Vein endothelial cell (primary cell): ENCODE measurements around the gene ZFP36. TPM values are rescaled to one million over a fixed set of nuclear protein-coding genes. Genes with fewer than 3 reads are reported as not detected.

Experiments used
- small RNA-seq: library from RNA; depleted of rRNA; stranded (forward); fragments of <200 nt; gene quantifications from one replicate; pipeline ENCODE3, GENCODE V24; 2012
- total RNA-seq: library from RNA; depleted of rRNA; stranded (reverse); fragments of >200 nt; gene quantifications from 2 replicates; pipeline ENCODE4 v1.2.3, GENCODE V29; 2012

The ZFP36 gene, protein sequence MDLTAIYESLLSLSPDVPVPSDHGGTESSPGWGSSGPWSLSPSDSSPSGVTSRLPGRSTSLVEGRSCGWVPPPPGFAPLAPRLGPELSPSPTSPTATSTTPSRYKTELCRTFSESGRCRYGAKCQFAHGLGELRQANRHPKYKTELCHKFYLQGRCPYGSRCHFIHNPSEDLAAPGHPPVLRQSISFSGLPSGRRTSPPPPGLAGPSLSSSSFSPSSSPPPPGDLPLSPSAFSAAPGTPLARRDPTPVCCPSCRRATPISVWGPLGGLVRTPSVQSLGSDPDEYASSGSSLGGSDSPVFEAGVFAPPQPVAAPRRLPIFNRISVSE
- 2.9 and 3.2 TPM in 2 replicates for total RNA-seq

DNA sequence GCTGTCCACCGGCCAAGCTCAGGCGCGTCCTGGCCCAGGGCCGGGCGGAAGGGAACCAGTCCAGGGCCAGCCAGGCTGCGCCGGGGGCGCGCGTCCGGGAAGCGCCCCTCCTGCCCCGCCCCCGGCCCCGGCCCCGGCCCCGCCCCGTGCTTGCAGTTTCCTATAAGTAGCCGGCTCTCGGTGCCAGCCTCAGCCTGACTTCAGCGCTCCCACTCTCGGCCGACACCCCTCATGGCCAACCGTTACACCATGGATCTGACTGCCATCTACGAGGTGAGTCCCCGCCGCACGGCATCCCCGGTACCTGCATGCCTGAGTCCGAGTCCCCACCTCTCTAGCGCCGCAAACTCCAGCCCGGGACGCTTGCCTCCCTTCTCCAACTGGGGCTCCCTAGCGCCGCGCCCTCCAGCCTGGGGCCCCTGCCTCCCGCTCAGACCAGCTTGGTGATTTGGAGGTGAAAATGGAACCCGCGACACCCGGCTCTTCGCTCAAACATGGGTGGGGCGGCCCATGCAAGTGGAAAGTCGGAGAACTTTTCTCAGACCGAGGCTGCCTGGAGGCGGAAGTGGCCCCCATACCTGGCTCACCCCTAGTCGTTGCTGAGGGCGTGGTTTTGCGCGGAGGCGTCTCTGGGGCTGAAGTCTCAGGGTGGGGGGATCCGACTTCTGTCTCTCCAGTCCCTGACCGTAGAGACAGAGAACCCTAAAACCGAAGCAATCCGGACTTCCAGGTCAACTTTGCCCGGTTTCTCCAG is at the start of gene ZFP36:
TSS of gene ZFP36 (plus strand) at position 192 of the 754 bp plus-strand sequence. CDS start at position 250, 58 bp downstream.

DNA sequence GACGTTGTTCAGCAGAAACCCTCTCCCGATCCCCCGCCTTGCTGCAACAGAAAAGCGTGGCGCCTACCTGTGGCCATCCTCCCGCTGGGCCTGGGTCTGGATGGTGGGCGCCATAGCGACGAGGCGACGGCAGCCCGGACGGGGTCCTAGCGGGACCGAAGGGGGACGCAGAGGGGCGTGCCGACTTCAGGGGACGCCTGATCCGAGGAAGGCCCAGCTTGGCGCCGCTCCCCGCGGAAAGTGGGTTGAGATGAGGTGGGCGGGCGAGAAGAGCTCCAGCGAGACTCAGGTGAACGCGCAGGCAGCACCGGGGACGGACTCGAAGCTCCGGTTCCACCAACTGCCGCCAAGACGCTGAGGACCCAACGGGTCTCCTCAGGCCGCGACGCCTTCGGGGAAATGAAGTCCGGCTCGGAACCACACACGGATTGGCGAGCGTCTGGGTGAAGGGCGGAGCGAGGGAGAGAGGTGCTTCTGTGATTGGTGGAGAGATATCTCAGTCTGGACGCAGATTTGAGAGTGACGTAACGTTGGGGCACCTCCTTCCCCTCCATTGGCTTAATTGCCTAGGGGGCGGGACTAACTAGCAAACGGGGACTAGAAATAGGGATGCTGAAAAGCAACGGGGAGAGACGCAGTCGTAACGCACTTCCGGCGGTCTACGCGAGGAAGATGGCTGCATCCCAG is 15.8 kb upstream of the ZFP36 start, which contains the start of the genes MED29 and PAF1:
TSS of gene MED29 (plus strand) at position 628 of the 687 bp plus-strand sequence. CDS start at position 673, 45 bp downstream.
TSS of gene PAF1 (minus strand) at position 356 of the 687 bp plus-strand sequence. CDS start at position 114, 242 bp downstream.

DNA sequence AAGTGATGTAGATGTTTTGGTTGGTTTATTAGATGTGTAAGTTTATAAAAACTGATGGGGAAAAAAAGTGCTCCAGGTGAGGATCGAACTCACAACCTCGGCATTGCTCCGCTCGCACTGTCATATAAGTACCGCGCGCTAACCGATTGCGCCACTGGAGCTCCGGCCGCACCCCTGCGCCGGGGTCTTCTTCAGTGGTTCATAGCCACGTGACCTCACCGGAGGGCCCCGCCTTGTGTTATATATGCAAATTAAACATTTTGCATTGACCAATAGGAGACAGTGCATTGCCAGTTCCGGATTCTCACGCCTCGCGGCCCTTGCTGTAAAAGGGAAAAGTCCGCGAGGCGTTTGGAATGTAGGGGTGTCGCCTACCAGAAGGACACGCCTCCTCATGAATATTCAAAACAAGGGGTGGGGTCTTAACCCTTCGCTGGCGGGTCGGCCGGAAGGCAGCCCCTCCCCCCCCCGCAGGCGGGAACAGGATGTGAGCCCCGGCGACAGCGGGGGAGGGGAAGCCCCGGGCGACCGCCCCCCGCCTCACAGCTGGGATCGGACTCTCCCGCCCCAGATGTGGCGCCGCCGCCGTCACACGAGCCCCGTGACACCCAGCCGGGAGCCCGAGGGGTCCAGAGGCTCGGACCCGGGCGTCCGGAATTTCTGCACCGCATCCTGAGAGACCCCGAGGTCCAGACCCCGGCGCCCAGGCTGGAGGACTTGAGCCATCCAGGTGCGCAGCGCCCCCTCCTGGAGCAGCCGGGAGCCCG is 5.6 kb downstream of the ZFP36 start, which contains the start of gene PLEKHG2:
TSS of gene PLEKHG2 (plus strand) at position 570 of the 767 bp plus-strand sequence. CDS start 1,418 bp downstream, outside the sequence.

DNA sequence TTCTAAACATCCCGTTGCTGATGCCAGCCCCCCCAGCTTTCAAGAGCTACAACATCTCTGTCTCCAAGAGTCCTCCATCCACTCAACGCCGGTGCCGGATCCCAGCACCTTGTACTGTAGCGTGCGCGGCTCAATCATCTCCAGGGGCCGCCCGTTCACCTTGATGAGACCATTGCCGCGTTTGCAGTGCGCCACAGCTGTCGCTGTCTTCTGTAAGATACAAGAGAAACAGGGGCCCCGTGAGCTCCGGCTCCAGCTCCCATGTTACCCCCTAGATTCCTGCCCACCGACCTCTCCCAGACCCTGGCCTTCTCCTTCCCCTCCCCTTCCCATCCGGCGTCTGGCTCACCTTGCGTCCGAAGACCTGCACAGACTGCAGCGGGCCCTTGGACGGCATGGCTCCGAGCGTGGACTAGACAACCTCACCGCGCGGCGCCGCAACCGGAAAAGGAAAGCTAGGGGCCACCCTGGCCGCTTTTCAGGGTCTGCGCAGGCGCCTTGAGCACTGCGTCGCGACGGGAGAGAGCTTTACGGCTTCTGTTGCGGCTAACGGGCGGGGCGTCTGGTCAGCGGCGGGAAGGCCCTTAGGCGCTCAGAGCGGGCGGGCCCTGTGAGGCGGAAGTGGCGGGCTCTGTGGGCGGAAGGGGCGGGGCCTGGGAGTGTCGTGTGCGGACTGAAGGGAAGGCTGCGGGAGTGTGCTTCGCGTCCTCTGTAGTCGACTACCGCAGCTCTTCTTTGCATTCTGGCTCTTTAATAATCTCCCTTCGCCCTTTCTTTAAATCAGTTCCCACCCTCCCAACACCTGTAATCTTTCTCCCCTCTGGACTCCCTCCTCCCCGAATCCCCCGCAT is 29.1 kb downstream of the ZFP36 start, which contains the start of gene RPS16:
TSS of gene RPS16 (minus strand) at position 451 of the 851 bp plus-strand sequence. CDS start at position 397, 54 bp downstream.

DNA sequence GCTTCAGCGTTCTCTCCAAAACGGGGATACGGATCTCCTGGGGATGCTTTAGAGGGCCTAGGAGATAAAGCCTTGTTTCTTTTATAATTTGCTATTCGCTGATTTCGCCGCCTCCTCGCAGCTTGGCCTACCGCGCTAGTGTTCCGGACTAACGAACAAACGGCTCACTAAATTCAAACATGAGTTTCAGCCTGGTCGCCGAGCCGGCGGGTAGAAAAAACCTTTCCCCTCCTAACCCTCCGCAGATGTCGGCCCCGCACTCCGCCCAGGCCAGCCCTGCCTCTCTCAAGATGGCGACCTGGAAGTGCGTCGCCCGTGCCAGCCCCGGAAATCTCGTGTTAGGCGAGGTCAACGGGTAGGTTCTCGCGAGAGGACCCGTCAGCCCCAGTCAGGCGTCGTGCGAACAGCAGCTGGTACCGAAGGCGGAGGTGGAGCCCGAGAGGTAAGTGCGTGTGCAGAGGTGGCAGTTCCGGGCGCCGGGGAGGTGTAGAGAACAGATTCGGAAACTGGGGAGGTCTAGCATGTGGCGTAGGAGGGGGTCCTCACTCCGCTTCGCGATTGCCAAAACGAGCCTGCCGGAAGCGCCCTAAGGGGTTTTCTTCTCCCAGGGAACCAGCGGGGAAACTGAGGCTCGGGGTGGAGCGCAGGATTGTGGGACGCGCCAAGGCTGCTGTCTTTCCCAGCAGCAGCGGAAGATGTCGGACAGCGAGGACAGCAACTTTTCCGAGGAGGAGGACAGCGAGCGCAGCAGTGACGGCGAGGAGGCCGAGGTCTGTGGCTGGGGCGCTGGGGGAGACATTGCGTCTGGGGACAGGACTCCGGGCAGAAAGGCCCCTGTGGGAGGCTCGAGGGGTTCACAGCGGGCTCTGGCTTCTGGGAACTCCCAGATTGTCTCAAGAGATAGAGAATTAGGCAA is 38.8 kb downstream of the ZFP36 start, which contains the start of gene SUPT5H:
TSS of gene SUPT5H (plus strand) at position 387 of the 916 bp plus-strand sequence. CDS start at position 696, 309 bp downstream.

Small RNAs within 50 kb of the gene (small RNA-seq; reads per million reads assigned to genes)
- 0.08 reads per million for gene MIR4530
- gene RN7SL566P = not detected

Other genes with a start within 250 kb of the ZFP36 start
- gene NCCRP1, start 209.9 kb upstream of the ZFP36 start, total RNA-seq = not detected in 2 replicates
- not detected in 2 replicates for gene SYCN, start 202.6 kb upstream of the ZFP36 start, total RNA-seq
- not detected in 2 replicates for gene IFNL3, start 161.8 kb upstream of the ZFP36 start, total RNA-seq
- not detected in 2 replicates for gene IFNL4, start 158.0 kb upstream of the ZFP36 start, total RNA-seq
- gene IFNL2, start 138.5 kb upstream of the ZFP36 start, total RNA-seq = not detected in 2 replicates
- not detected in 2 replicates for gene IFNL1, start 110.4 kb upstream of the ZFP36 start, total RNA-seq
- gene LRFN1, start 86.0 kb upstream of the ZFP36 start, total RNA-seq = 0.29 and 0.65 TPM in 2 replicates
- gene GMFG, start 70.8 kb upstream of the ZFP36 start, total RNA-seq = 51.9 and 70.2 TPM in 2 replicates
- 64.7 and 68.9 TPM in 2 replicates for gene SAMD4B, start 64.4 kb upstream of the ZFP36 start, total RNA-seq
- gene PAF1, start 15.7 kb upstream of the ZFP36 start, total RNA-seq = 29.8 and 32.0 TPM in 2 replicates
- 17.3 and 24.2 TPM in 2 replicates for gene MED29, start 15.5 kb upstream of the ZFP36 start, total RNA-seq
- gene PLEKHG2, start 5.8 kb downstream of the ZFP36 start, total RNA-seq = 31.7 and 36.9 TPM in 2 replicates
- gene RPS16, start 29.1 kb downstream of the ZFP36 start, total RNA-seq = 47.4 and 84.9 TPM in 2 replicates
- gene SUPT5H, start 38.7 kb downstream of the ZFP36 start, total RNA-seq = 85.1 and 98.3 TPM in 2 replicates
- 55.0 and 57.8 TPM in 2 replicates for gene TIMM50, start 74.0 kb downstream of the ZFP36 start, total RNA-seq
- gene DLL3, start 92.1 kb downstream of the ZFP36 start, total RNA-seq = 0.29 and 0.65 TPM in 2 replicates
- not detected in 2 replicates for gene SELENOV, start 108.3 kb downstream of the ZFP36 start, total RNA-seq
- gene EID2B, start 126.0 kb downstream of the ZFP36 start, total RNA-seq = 2.0 and 4.6 TPM in 2 replicates
- gene EID2, start 133.3 kb downstream of the ZFP36 start, total RNA-seq = 9.6 and 11.8 TPM in 2 replicates
- gene LGALS13, start 195.7 kb downstream of the ZFP36 start, total RNA-seq = not detected in 2 replicates
- not detected in 2 replicates for gene LGALS16, start 249.1 kb downstream of the ZFP36 start, total RNA-seq